Inflammatory macrophage treated with lipopolysaccharide for 4 hours (primary cell): ENCODE results near the gene LAMC3.

Experiments
- DNase-seq: peaks from one replicate; pipeline ENCODE4 v3.0.0-alpha.2; 2020

LAMC3 gene

DNA sequence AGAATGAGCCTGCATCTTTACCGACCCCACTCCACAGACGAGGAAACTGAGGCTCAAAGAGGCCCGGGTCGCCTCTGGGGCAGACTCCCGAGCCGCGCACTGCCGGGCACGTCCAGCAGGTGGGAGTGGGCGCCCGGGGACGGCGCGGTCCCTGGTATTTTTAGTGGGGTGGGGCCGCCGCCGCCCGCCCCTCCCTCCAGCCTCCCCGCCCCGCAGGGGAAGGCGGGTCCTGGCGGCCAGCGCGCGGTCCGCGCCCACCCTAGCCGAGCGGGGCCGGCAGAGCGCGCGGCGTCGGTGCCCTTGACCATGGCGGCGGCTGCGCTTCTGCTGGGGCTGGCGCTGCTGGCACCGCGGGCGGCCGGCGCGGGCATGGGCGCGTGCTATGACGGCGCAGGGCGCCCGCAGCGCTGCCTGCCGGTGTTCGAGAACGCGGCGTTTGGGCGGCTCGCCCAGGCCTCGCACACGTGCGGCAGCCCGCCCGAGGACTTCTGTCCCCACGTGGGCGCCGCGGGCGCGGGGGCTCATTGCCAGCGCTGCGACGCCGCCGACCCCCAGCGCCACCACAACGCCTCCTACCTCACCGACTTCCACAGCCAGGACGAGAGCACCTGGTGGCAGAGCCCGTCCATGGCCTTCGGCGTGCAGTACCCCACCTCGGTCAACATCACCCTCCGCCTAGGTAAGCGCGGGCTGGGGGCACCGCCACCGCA lies at the start of gene LAMC3:
Gene LAMC3 (plus strand): TSS at position 266 of the 710 bp plus-strand sequence. CDS start 41 bp downstream, at position 307.
- DNase-seq: no peak

DNA sequence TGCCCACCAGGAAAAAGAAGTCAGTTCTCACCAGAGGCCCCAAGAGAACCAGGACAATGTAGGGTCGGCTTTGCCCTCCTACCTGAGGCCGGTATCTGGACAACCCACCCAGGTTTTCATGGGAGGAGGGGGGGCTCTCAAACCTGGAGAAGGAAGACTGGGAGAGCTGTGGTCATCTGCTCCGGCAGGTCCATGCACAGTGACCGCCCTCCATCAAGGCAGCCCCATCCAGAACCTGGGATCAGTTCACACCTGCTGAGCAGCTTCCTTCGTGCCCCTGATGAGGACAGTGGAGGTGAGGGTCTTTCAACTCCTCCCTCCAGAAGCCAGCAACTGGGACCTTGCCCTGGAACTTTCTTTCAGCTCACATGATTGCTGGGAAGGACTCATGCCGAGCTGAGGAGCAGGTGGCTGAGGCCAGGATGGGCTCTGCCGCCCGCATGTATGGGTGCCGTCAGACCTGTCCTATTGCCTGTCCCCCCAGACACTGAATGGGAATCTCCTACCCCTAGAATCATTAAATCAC lies 49.1 kb upstream of the LAMC3 start:
- DNase-seq: no peak

- no peak for DNase-seq
These were observed 48.2 kb upstream of the LAMC3 start for GRCh38 chr9:130960522-130961378.

DNA sequence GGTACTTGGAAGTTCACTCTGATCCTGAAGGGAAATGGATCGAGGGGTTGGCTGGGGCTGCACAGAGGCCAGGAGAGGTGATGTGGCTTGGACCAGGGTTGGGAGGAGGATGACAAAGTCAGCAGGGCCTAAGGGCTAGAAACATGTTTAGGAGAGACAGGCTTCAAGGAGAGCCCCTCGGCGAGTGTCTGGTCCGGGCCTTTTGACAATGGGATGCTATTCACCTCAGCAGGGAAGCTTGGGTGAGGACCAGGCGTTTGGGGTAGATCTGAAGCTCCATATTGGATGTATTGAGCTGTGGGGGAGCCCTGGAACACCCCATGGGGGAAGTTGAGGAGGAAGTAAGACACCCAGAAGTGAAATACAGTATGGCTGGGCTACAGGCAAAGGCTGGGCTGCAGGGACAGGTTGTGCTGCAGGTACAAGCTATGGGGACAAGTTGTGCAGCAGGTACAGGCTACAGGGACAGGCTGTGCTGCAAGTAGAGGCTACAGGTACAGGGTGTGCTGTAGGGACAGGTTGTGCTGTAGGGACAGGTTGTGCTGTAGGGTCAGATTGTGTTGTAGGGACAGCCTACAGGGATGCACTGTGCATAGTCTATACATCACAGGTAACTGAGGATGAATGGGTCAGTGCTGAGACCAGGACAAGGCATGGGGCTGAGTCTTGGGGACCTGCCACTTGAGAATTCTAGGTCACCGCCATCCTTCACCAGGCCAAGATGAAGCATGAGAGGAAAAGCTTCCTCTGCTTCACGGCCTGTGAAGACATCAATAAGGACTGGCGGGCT lies 47.3 kb upstream of the LAMC3 start:
- no peak for DNase-seq

GRCh38 chr9:130962418-130963316 lies 46.3 kb upstream of the LAMC3 start:
- no peak for DNase-seq

- DNase-seq: no peak
These were observed 45.6 kb upstream of the LAMC3 start for GRCh38 chr9:130963337-130963908.

DNA sequence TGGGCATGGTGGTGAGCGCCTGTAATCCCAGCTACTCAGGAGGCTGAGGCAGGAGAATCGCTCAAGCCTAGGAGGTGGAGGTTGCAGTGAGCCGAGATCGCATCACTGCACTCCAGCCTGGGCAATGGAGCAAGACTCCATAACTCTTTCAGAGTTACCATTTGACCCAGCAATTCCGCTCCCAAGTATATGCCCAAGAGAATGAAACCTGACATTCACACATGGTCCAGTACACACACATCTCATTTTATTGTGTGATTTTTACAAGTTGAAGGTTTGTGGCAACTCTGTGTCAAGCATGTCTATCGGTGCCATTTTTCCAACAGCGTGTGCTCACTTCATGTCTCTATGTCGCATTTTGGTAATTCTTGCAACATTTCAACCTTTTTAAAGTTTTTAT lies 45.1 kb upstream of the LAMC3 start:
- no peak for DNase-seq

- DNase-seq: no peak
These were observed 43.3 kb upstream of the LAMC3 start for GRCh38 chr9:130965680-130966079.

DNA sequence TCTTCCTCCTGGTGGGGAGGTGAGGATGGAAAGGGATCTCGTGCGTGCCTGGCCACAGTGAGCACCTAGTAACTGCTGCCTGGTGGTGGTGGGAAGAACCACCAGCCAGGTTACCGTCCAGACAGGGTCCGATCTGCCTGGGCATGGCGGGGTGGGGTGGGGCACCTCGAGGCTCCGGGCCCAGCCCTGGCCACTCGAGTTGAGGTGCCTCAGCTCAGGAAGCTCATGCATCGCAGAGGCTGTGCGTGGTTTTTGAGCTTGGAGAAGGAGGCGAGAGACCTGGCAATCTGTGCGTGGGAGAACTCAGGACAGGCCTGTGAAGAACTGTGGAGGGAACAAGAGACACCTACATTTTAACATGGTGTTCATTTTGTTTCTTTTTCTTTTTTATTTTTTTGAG lies 38.9 kb upstream of the LAMC3 start:
- no peak for DNase-seq

DNA sequence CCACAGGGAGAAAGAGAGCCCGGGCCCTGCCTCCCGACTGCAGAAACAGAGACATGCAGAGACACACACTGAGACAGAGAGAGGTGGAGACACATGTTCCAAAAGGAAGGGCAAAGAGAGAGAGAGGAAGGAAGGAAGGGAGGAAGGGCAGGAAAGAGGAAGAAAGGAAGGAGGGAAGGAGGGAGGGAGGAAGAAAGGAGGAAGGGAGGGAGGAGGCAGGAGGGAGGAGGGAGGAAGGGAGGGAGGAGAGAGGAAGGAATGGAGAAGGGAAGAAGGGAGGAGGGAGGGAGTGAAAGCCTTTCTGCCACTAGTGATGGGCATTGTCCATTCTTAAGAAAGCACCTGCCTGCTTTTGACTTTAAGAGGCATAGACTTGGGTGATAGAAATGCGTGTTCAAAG lies 38.1 kb upstream of the LAMC3 start:
- DNase-seq: no peak

- no peak for DNase-seq
These were observed 37.6 kb upstream of the LAMC3 start for GRCh38 chr9:130971294-130971849.

- DNase-seq: no peak
These were observed 36.6 kb upstream of the LAMC3 start for GRCh38 chr9:130972277-130972956.

- DNase-seq: no peak
These were observed 35.9 kb upstream of the LAMC3 start for GRCh38 chr9:130972957-130973685.

DNA sequence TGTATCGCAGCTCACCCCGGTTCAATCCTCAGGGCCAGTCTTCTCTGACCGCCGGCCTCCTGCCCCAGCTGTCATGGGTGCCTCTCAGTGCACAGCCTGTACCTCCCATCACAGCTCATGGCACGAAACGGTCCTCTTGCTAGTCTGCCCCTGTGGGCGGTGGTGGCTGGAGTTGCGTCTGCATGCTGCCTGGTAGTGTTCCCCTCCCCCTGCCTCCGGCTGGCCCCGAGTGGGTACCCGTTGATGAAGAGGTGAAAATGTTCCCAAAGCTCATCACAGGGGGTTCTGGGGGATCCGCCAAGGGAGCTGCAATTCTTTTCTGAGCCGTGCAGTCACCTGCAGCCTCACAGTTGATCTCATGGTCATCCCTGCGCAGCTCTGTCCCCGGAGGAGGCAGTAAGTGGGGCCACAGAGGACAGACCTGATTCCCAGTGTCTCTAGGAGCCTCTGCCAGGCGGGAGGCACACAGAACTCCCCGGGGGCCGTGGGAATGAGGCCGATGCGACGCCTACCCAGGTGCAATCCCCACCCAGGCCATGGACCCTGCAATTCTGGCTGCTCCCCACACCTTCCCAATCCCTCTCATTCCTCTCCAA lies 35.2 kb upstream of the LAMC3 start:
- no peak for DNase-seq

- no peak for DNase-seq
These were observed 34.3 kb upstream of the LAMC3 start for GRCh38 chr9:130974697-130975096.

- DNase-seq: no peak
These were observed 33.8 kb upstream of the LAMC3 start for GRCh38 chr9:130975156-130975555.

DNA sequence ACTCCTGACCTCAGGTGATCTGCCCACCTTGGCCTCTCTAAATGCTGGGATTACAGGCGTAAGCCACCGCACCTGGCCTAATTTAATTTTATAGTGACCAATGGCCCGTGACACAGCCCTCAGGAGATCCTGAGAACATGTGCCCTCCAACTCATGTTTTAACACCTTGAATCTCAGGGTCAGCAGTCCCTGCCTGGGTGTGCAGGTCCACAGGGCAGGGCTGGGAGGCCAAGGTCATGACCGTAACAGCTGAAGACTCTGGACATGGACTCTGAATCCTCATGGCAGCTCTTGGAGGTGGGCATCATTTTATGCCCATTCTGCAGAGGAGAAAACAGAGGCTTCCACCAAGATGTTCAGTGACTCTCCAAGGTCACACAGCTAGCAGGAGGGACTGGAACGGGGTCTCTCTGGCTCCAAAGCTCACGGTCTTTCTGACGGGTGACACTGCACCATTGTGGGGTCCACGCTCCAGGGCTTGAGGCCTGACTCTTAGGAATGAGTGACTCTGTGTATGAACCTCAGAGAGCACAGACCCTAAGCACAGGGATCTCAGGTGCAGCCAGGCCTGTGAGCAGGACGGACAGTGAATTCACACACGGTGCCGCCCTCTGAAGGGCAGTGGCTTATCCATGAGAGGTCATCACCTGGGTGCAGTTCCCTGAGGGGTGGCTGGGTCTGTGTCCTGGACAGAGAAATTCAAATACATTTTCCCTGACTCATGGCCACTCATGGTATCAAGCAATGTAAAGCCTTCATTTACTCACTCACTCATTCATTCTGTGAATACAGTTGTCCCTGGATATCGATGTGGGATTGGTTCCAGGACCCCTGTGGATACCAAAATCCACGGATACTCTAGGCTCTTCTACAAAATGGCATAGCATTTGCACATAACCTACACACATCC lies 32.8 kb upstream of the LAMC3 start:
- DNase-seq: no peak

GRCh38 chr9:130977811-130978221 lies 31.2 kb upstream of the LAMC3 start:
- no peak for DNase-seq
